B cell (primary cell): Measurements from ENCODE around the gene LBX2. TPM values are rescaled to one million over a fixed set of nuclear protein-coding genes. Genes with fewer than 3 reads are reported as not detected.

ENCODE experiments used
- ATAC-seq: fragments of 200-7000 bp; cut with Tn5 transposase; one replicate; pipeline ENCODE4 v1.10.0; 2021; ENCODE audit warnings: low read depth, mild to moderate bottlenecking, moderate number of reproducible peaks, moderate library complexity
- CTCF ChIA-PET: fragments of 350-600 bp; sonication (Branson Sonifier 250); formaldehyde crosslinking; loops from one replicate; lab custom pipeline; 2021; ENCODE audit warnings: antibody characterized with exemption, inconsistent platforms; lab: Charles Lee
- POLR2A ChIA-PET: fragments of 350-600 bp; sonication (Branson Sonifier 250); formaldehyde crosslinking; loops from one replicate; lab custom pipeline; 2021; ENCODE audit warnings: antibody characterized with exemption; lab: Charles Lee
- DNase-seq: peaks from one replicate; pipeline ENCODE4 v3.0.0; 2013
- H2AFZ ChIP-seq: 2 replicates; pipeline ENCODE4 v1.6.1; 2012; ENCODE audit warnings: mild to moderate bottlenecking, low read depth, low read length; ENCODE audit not compliant: insufficient read depth, poor library complexity, severe bottlenecking
- H3K27ac ChIP-seq, 2 donors: 1 replicate in 1 of 2; 2 replicates in 1 of 2; pipeline ENCODE4 v1.5.1; 2012 to 2013; ENCODE audit warnings: low read length in 2 of 2, mild to moderate bottlenecking in 2 of 2, moderate library complexity in 1 of 2
- H3K27me3 ChIP-seq, 4 experiments: fragments of 200-600 bp in 1 of 4; sonication (generic) in 1 of 4; replicated peaks in 1 of 4; 1 replicate in 2 of 4; 2 replicates in 2 of 4; pipeline versions ENCODE4 v1.6.1 to v1.7.0; 2013 to 2016; ENCODE audit warnings: low read length in 3 of 4, mild to moderate bottlenecking in 2 of 4, mixed read lengths in 1 of 4, moderate library complexity in 1 of 4; ENCODE audit not compliant: insufficient read depth in 4 of 4, control insufficient read depth in 3 of 4; ENCODE audit errors: control extremely low read depth in 1 of 4
- H3K36me3 ChIP-seq, 2 experiments: replicated peaks in 1 of 2; 1 replicate in 1 of 2; 2 replicates in 1 of 2; pipeline versions ENCODE4 v1.6.1 to v1.7.1; 2013; ENCODE audit warnings: low read length in 1 of 2; ENCODE audit not compliant: insufficient read depth in 2 of 2, control insufficient read depth in 1 of 2; ENCODE audit errors: control extremely low read depth in 1 of 2, extremely low read depth in 1 of 2
- H3K4me1 ChIP-seq, 2 donors: fragments of 200-600 bp in 1 of 2; sonication (generic) in 1 of 2; 1 replicate in 1 of 2; 2 replicates in 1 of 2; pipeline versions ENCODE4 v1.5.1 to v1.6.1; 2013 to 2017; ENCODE audit warnings: low read length in 2 of 2; ENCODE audit not compliant: control insufficient read depth in 2 of 2, insufficient read depth in 2 of 2
- H3K4me2 ChIP-seq: replicated peaks from 2 replicates; pipeline ENCODE3; 2012; ENCODE audit warnings: mild to moderate bottlenecking, low read depth, low read length; ENCODE audit not compliant: poor library complexity, severe bottlenecking
- H3K4me3 ChIP-seq, 5 experiments: fragments of 200-600 bp in 1 of 5; sonication (generic) in 1 of 5; 1 replicate in 3 of 5; 2 replicates in 2 of 5; pipeline versions ENCODE4 v1.5.1 to v1.7.0; 2011 to 2016; ENCODE audit warnings: low read length in 4 of 5, mild to moderate bottlenecking in 4 of 5, low read depth in 2 of 5, control low read depth in 1 of 5, moderate library complexity in 1 of 5; ENCODE audit not compliant: insufficient read depth in 1 of 5; ENCODE audit errors: control extremely low read depth in 1 of 5, extremely low read depth in 1 of 5
- H3K79me2 ChIP-seq: fragments of 200-600 bp; sonication (generic); one replicate; pipeline ENCODE4 v1.6.0; 2016; ENCODE audit warnings: low read length; ENCODE audit not compliant: control insufficient read depth, insufficient read depth
- H3K9ac ChIP-seq: fragments of 200-600 bp; sonication (generic); 2 replicates; pipeline ENCODE4 v1.6.1; 2017; ENCODE audit warnings: mild to moderate bottlenecking, low read length, moderate library complexity
- H3K9me3 ChIP-seq, 3 donors: one replicate each; pipeline versions ENCODE4 v1.6.1 to v1.7.1; 2013; ENCODE audit warnings: low read length in 2 of 3; ENCODE audit not compliant: control insufficient read depth in 2 of 3, insufficient read depth in 1 of 3; ENCODE audit errors: control extremely low read depth in 1 of 3
- H4K20me1 ChIP-seq: 2 replicates; pipeline ENCODE4 v1.6.0; 2012; ENCODE audit warnings: mild to moderate bottlenecking, low read length; ENCODE audit not compliant: insufficient read depth, control insufficient read depth, poor library complexity, severe bottlenecking
- H3K27ac Mint-ChIP-seq: one replicate; pipeline ENCODE4 v1.8.0; 2021; ENCODE audit warnings: mixed read lengths
- H3K27me3 Mint-ChIP-seq: one replicate; pipeline ENCODE4 v1.8.0; 2021; ENCODE audit warnings: mixed read lengths
- H3K4me1 Mint-ChIP-seq: one replicate; pipeline ENCODE4 v1.8.0; 2021; ENCODE audit warnings: mixed read lengths
- H3K4me3 Mint-ChIP-seq: one replicate; pipeline ENCODE4 v1.8.0; 2021; ENCODE audit warnings: mixed read lengths
- H3K9me3 Mint-ChIP-seq: one replicate; pipeline ENCODE4 v1.8.0; 2022; ENCODE audit warnings: mixed read lengths; ENCODE audit not compliant: insufficient read depth
- EZH2 ChIP-seq: IDR thresholded peaks from 2 replicates; pipeline ENCODE4 v1.6.1; 2012; ENCODE audit warnings: borderline replicate concordance, low read depth, mild to moderate bottlenecking, moderate library complexity, low read length; ENCODE audit not compliant: insufficient read depth, poor library complexity, severe bottlenecking
- WGBS: methylation state at CpG from one replicate; pipeline ENCODE4 v1.1.5; 2013; ENCODE audit warnings: missing lambda C conversion rate; ENCODE audit not compliant: insufficient coverage; 5-methylcytosine and 5-hydroxymethylcytosine counted together
- intact Hi-C: fragments of 100-400 bp; cut with micrococcal nuclease; formaldehyde crosslinking; loops from one replicate; pipeline ENCODE4 v1.10.0; 2022
- polyA plus RNA-seq: library from polyadenylated mRNA; depleted of rRNA; stranded (reverse); fragments of >200 nt; gene quantifications from 2 replicates; pipeline ENCODE4 v1.2.3, GENCODE V29; 2012
- total RNA-seq, 2 donors: library from RNA; stranded (reverse); fragments of 120-200 nt in 1 of 2; gene quantifications; 1 replicate in 1 of 2; 2 replicates in 1 of 2; pipeline versions ENCODE4 v1.2.3 to v1.2.4, GENCODE V29; 2013 to 2022
- TF ChIP-seq, protein P1 (sequence below): fragments of 200-600 bp; IDR thresholded peaks from one replicate; pipeline ENCODE4 v1.8.0; 2022; ENCODE audit warnings: antibody characterized with exemption, mild to moderate bottlenecking

Gene LBX2
- total and polyA plus RNA-seq, 2 donors (not counting 1 experiment from before 2014, with no cell fraction given): 1.1 to 2.0 TPM

GRCh38 chr2:74502720-74503505 lies 3.5 kb upstream of the LBX2 start:
- peaks cover 8% of the 10 kb centered on the region for H3K79me2 ChIP-seq
- no peak overlapping the region for H3K27ac ChIP-seq
- Mint-ChIP-seq H3K27ac (peak overlapping the region; percentile 81), H3K27me3 (peaks cover 62% of the 10 kb centered on the region), H3K9me3 (no peaks in the 10 kb centered on the region), H3K4me3 (peak overlapping the region; percentile 86), H3K4me1 (peaks cover 75% of the 10 kb centered on the region)
- ChIA-PET CTCF (interaction anchor here (1.0 to 8.1 kb wide), 9 partner anchors 8 to 85 kb away, joined by 3 to 111 read pairs (median 5); partner anchors contain the start of genes CCDC142, TLX2 and TTC31), POLR2A (interaction anchor here (0.6 to 1.6 kb wide), 4 partner anchors 45 to 84 kb away, joined by 3 to 6 read pairs (median 4); partner anchors contain the start of gene WBP1)
- TF ChIP-seq EZH2: peak; percentile 90
- TF ChIP-seq, protein P1, sequence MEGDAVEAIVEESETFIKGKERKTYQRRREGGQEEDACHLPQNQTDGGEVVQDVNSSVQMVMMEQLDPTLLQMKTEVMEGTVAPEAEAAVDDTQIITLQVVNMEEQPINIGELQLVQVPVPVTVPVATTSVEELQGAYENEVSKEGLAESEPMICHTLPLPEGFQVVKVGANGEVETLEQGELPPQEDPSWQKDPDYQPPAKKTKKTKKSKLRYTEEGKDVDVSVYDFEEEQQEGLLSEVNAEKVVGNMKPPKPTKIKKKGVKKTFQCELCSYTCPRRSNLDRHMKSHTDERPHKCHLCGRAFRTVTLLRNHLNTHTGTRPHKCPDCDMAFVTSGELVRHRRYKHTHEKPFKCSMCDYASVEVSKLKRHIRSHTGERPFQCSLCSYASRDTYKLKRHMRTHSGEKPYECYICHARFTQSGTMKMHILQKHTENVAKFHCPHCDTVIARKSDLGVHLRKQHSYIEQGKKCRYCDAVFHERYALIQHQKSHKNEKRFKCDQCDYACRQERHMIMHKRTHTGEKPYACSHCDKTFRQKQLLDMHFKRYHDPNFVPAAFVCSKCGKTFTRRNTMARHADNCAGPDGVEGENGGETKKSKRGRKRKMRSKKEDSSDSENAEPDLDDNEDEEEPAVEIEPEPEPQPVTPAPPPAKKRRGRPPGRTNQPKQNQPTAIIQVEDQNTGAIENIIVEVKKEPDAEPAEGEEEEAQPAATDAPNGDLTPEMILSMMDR: no peak
- peaks cover 0 to 80% (median 37%) of the 10 kb centered on the region in 4 experiments for H3K27me3 ChIP-seq
- peaks cover 0 to 27% (median 0%) of the 10 kb centered on the region in 3 donors for H3K9me3 ChIP-seq
- H3K4me2 ChIP-seq: peak overlapping the region; percentile 94
- H4K20me1 ChIP-seq: no peaks in the 10 kb centered on the region
- peaks cover 0 to 10% of the 10 kb centered on the region in 2 experiments for H3K36me3 ChIP-seq
- H3K4me3 ChIP-seq: peak overlapping the region; percentile 3 to 67 (median 52)
- 1% methylated on average over 56 of the region's 67 CpGs for WGBS
- peaks cover 55 to 58% of the 10 kb centered on the region in 2 donors for H3K4me1 ChIP-seq
- DNase-seq (peak; percentile 69), ATAC-seq (peak; percentile 18)
- peak overlapping the region; percentile 67 for H3K9ac ChIP-seq
- H2AFZ ChIP-seq: peak overlapping the region; percentile 73
- intact Hi-C loops: loop anchor here (1.0 kb wide), 1 partner anchor 84 kb away; no protein-coding TSS in a partner anchor
